Measurements from ENCODE around the gene RTL1. TPM values are rescaled to one million over a fixed set of nuclear protein-coding genes. Genes with fewer than 3 reads are reported as not detected.

RTL1 gene
- total RNA-seq, 2 donors from 2014 or later = 0.80 TPM; not detected in 1

GRCh38 chr14:100872259-100873095, 31.0 kb downstream of the RTL1 start:
- H3K4me1 ChIP-seq (replicated peaks) = no peaks in the 10 kb centered on the region
- intact Hi-C loops (cut with DNase I) = no loop called here
- 74% methylated on average over 15 of the region's 15 CpGs for WGBS
- H3K27ac ChIP-seq = no peak overlapping the region
- H3K36me3 ChIP-seq = no peaks in the 10 kb centered on the region
- DNase-seq (ENCODE audit: low spot score) = no peak
- H3K4me3 ChIP-seq = no peak overlapping the region
- no peak for TF ChIP-seq POLR2AphosphoS5 (IDR thresholded peaks at IDR 0.05)
- TF ChIP-seq POLR2A (IDR thresholded peaks at IDR 0.05) = no peak
- TF ChIP-seq CTCF (IDR thresholded peaks at IDR 0.05) = no peak
- H3K27me3 ChIP-seq (replicated peaks; ENCODE audit: insufficient read depth) = no peaks in the 10 kb centered on the region
- H3K9me3 ChIP-seq = no peaks in the 10 kb centered on the region

GRCh38 chr14:100871234-100872186, 32.0 kb downstream of the RTL1 start:
- Histone ChIP-seq H3K27me3 (replicated peaks; ENCODE audit: insufficient read depth) (no peaks in the 10 kb centered on the region), H3K9me3 (no peaks in the 10 kb centered on the region), H3K36me3 (no peaks in the 10 kb centered on the region), H3K27ac (no peak overlapping the region), H3K4me1 (replicated peaks) (no peaks in the 10 kb centered on the region), H3K4me3 (no peak overlapping the region)
- intact Hi-C loops (cut with DNase I) = no loop called here
- 84% methylated on average over 16 of the region's 16 CpGs for WGBS
- DNase-seq (ENCODE audit: low spot score) = no peak
- TF ChIP-seq POLR2AphosphoS5 (IDR thresholded peaks at IDR 0.05) (no peak), CTCF (IDR thresholded peaks at IDR 0.05) (no peak), POLR2A (IDR thresholded peaks at IDR 0.05) (no peak)

GRCh38 chr14:100868621-100869370, 34.7 kb downstream of the RTL1 start:
- DNase-seq (ENCODE audit: low spot score) = no peak
- H3K9me3 ChIP-seq = no peaks in the 10 kb centered on the region
- 85% methylated on average over 22 of the region's 24 CpGs for WGBS
- TF ChIP-seq POLR2AphosphoS5 (IDR thresholded peaks at IDR 0.05) (no peak), CTCF (IDR thresholded peaks at IDR 0.05) (no peak), POLR2A (IDR thresholded peaks at IDR 0.05) (no peak)
- no peaks in the 10 kb centered on the region for H3K4me1 ChIP-seq (replicated peaks)
- intact Hi-C loops (cut with DNase I) = no loop called here
- H3K27me3 ChIP-seq (replicated peaks; ENCODE audit: insufficient read depth) = no peaks in the 10 kb centered on the region
- H3K36me3 ChIP-seq = no peaks in the 10 kb centered on the region
- H3K27ac ChIP-seq = no peak overlapping the region
- no peak overlapping the region for H3K4me3 ChIP-seq

GRCh38 chr14:100867631-100868315, 35.7 kb downstream of the RTL1 start:
- Histone ChIP-seq H3K27me3 (replicated peaks; ENCODE audit: insufficient read depth) (no peaks in the 10 kb centered on the region), H3K27ac (no peak overlapping the region), H3K4me3 (no peak overlapping the region), H3K9me3 (no peaks in the 10 kb centered on the region), H3K4me1 (replicated peaks) (no peaks in the 10 kb centered on the region), H3K36me3 (no peaks in the 10 kb centered on the region)
- no peak for DNase-seq (ENCODE audit: low spot score)
- intact Hi-C loops (cut with DNase I) = no loop called here
- TF ChIP-seq CTCF (IDR thresholded peaks at IDR 0.05) (no peak), POLR2AphosphoS5 (IDR thresholded peaks at IDR 0.05) (no peak), POLR2A (IDR thresholded peaks at IDR 0.05) (no peak)
- 83% methylated on average over 13 of the region's 13 CpGs for WGBS
